ENCODE results near the gene SEC63.

DNA sequence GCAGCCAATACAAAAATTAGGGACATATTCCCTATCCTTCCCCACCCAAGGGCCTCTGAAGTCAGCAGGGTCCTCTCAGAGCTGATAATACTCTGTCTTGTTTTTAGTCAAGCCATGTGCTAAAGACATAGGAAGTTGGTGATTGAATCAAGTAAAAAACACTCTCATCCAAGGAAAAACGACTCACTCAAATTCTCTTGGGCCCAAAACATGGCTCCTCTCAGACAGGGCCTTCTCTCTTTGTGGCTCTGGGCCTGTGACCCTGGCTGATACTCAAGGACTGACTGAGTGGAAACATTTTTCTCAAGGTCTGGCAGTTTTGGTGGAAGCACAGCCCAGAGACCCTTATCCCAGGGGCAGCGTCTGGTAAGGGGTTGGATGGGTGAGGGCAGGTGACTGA is 127.9 kb downstream of the SEC63 start:
- TF ChIP-seq FOXJ3 (CRISPR knock-in tag; IDR thresholded peaks at IDR 0.05; ENCODE audit: borderline replicate concordance) (no peak), CREB1 (CRISPR knock-in tag; IDR thresholded peaks at IDR 0.05) (no peak), NFYB (CRISPR knock-in tag; conservative IDR thresholded peaks at IDR 0.05; ENCODE audit: low read depth) (no peak), CBFB (CRISPR knock-in tag; IDR thresholded peaks at IDR 0.05; ENCODE audit: low read depth) (no peak), JUN (CRISPR knock-in tag; IDR thresholded peaks at IDR 0.05) (no peak), MXD4 (CRISPR knock-in tag; IDR thresholded peaks at IDR 0.05; ENCODE audit: borderline replicate concordance) (no peak)
- TF ChIP-seq, protein P1, sequence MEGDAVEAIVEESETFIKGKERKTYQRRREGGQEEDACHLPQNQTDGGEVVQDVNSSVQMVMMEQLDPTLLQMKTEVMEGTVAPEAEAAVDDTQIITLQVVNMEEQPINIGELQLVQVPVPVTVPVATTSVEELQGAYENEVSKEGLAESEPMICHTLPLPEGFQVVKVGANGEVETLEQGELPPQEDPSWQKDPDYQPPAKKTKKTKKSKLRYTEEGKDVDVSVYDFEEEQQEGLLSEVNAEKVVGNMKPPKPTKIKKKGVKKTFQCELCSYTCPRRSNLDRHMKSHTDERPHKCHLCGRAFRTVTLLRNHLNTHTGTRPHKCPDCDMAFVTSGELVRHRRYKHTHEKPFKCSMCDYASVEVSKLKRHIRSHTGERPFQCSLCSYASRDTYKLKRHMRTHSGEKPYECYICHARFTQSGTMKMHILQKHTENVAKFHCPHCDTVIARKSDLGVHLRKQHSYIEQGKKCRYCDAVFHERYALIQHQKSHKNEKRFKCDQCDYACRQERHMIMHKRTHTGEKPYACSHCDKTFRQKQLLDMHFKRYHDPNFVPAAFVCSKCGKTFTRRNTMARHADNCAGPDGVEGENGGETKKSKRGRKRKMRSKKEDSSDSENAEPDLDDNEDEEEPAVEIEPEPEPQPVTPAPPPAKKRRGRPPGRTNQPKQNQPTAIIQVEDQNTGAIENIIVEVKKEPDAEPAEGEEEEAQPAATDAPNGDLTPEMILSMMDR (IDR thresholded peaks at IDR 0.05), result no peak
- TF ChIP-seq, protein P2, sequence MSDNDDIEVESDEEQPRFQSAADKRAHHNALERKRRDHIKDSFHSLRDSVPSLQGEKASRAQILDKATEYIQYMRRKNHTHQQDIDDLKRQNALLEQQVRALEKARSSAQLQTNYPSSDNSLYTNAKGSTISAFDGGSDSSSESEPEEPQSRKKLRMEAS (CRISPR knock-in tag; IDR thresholded peaks at IDR 0.05), result no peak
